IMR-90 (cell line): ENCODE results near the gene SLC6A20. TPM values are rescaled to one million over a fixed set of nuclear protein-coding genes. Genes with fewer than 3 reads are reported as not detected.

ENCODE experiments used
- ATAC-seq: fragments of 200-7000 bp; cut with Tn5 transposase; 2 replicates; pipeline ENCODE4 v1.9.1; 2020; ENCODE audit warnings: low read depth, mild to moderate bottlenecking, moderate library complexity
- BruUV-seq: library from RNA; stranded (reverse); fragments of 400-500 nt; replicated peaks from 2 replicates; lab custom pipeline; 2021; lab: Mats Ljungman, UMichigan
- CTCF ChIA-PET: fragments of 300-600 bp; formaldehyde crosslinking; extraction: SDS; loops from one replicate; lab custom pipeline; 2021; ENCODE audit warnings: antibody characterized with exemption; lab: Yijun Ruan, JAX
- POLR2A ChIA-PET: fragments of 300-600 bp; sonication (Branson Sonifier 250); formaldehyde crosslinking; loops from one replicate; lab custom pipeline; 2022; ENCODE audit warnings: antibody characterized with exemption; ENCODE audit not compliant: unreplicated experiment; lab: Charles Lee
- DNase-seq: peaks from one replicate; pipeline ENCODE4 v3.0.0; 2013
- H2AFZ ChIP-seq: replicated peaks from 2 replicates; pipeline ENCODE3; 2013; ENCODE audit warnings: low read length, mild to moderate bottlenecking; ENCODE audit not compliant: poor library complexity
- H2AK5ac ChIP-seq: 2 replicates; pipeline ENCODE4 v1.6.1; 2013; ENCODE audit warnings: low read depth, low read length, inconsistent platforms
- H2AK9ac ChIP-seq: replicated peaks from 2 replicates; pipeline ENCODE3; 2013; ENCODE audit warnings: mild to moderate bottlenecking, low read depth, low read length, moderate library complexity; ENCODE audit not compliant: poor library complexity
- H2BK120ac ChIP-seq: 2 replicates; pipeline ENCODE4 v1.6.1; 2013; ENCODE audit warnings: low read depth, low read length, inconsistent platforms
- H2BK15ac ChIP-seq: 3 replicates; pipeline ENCODE4 v1.6.1; 2013; ENCODE audit warnings: low read depth, low read length, inconsistent platforms
- H2BK20ac ChIP-seq: 2 replicates; pipeline ENCODE4 v1.6.1; 2013; ENCODE audit warnings: low read depth, mild to moderate bottlenecking, inconsistent platforms, low read length, moderate library complexity
- H2BK5ac ChIP-seq: 2 replicates; pipeline ENCODE4 v1.6.1; 2013; ENCODE audit warnings: mild to moderate bottlenecking, low read depth, low read length, inconsistent platforms; ENCODE audit not compliant: poor library complexity, severe bottlenecking
- H3K14ac ChIP-seq: replicated peaks from 2 replicates; pipeline ENCODE4 v1.6.1; 2013; ENCODE audit warnings: low read depth, low read length, inconsistent platforms
- H3K18ac ChIP-seq: 2 replicates; pipeline ENCODE4 v1.6.1; 2013; ENCODE audit warnings: low read depth, low read length, control low read depth
- H3K23ac ChIP-seq: 2 replicates; pipeline ENCODE4 v1.6.1; 2013; ENCODE audit warnings: low read depth, low read length, inconsistent platforms
- H3K27ac ChIP-seq: 2 replicates; pipeline ENCODE4 v1.5.1; 2013; ENCODE audit warnings: mild to moderate bottlenecking, control low read depth, low read length; ENCODE audit not compliant: insufficient read depth
- H3K27me3 ChIP-seq: 2 replicates; pipeline ENCODE4 v1.6.1; 2013; ENCODE audit warnings: low read length; ENCODE audit not compliant: control insufficient read depth, insufficient read depth
- H3K36me3 ChIP-seq: 2 replicates; pipeline ENCODE4 v1.6.1; 2013; ENCODE audit warnings: low read length, mixed read lengths; ENCODE audit not compliant: control insufficient read depth, insufficient read depth
- H3K4ac ChIP-seq: 2 replicates; pipeline ENCODE4 v1.6.1; 2013; ENCODE audit warnings: low read depth, low read length, inconsistent platforms
- H3K4me1 ChIP-seq: 2 replicates; pipeline ENCODE4 v1.6.1; 2013; ENCODE audit warnings: low read length, mixed read lengths; ENCODE audit not compliant: control insufficient read depth, insufficient read depth
- H3K4me2 ChIP-seq: 2 replicates; pipeline ENCODE4 v1.6.1; 2013; ENCODE audit warnings: low read depth, mild to moderate bottlenecking, control low read depth, low read length, moderate library complexity
- H3K4me3 ChIP-seq: 2 replicates; pipeline ENCODE4 v1.5.1; 2013; ENCODE audit warnings: low read depth, mild to moderate bottlenecking, control low read depth, low read length, moderate library complexity; ENCODE audit not compliant: insufficient read depth
- H3K56ac ChIP-seq: 2 replicates; pipeline ENCODE4 v1.6.1; 2013; ENCODE audit warnings: low read length, inconsistent platforms; ENCODE audit not compliant: insufficient read depth; ENCODE audit errors: extremely low read depth
- H3K79me1 ChIP-seq, 2 experiments: 2 replicates each; pipeline ENCODE4 v1.6.1; 2013; ENCODE audit warnings: low read length in 2 of 2, inconsistent platforms in 1 of 2, low read depth in 1 of 2
- H3K9ac ChIP-seq: 2 replicates; pipeline ENCODE4 v1.6.1; 2013; ENCODE audit warnings: low read depth, low read length, control low read depth
- H3K9me1 ChIP-seq: 2 replicates; pipeline ENCODE4 v1.6.1; 2013; ENCODE audit warnings: low read length, inconsistent platforms; ENCODE audit not compliant: insufficient read depth
- H3K9me3 ChIP-seq: 2 replicates; pipeline ENCODE4 v1.6.1; 2013; ENCODE audit warnings: low read length; ENCODE audit not compliant: control insufficient read depth, insufficient read depth
- H4K20me1 ChIP-seq: 2 replicates; pipeline ENCODE4 v1.6.1; 2013; ENCODE audit warnings: low read length, inconsistent platforms; ENCODE audit not compliant: insufficient read depth
- H4K5ac ChIP-seq: 2 replicates; pipeline ENCODE4 v1.6.1; 2013; ENCODE audit warnings: mild to moderate bottlenecking, low read depth, low read length, control low read depth
- H4K8ac ChIP-seq, 2 experiments: 2 replicates each; pipeline ENCODE4 v1.6.1; 2013; ENCODE audit warnings: low read depth in 2 of 2, low read length in 2 of 2, control low read depth in 1 of 2, inconsistent platforms in 1 of 2
- H4K91ac ChIP-seq: 2 replicates; pipeline ENCODE4 v1.6.1; 2013; ENCODE audit warnings: low read depth, low read length, inconsistent platforms; ENCODE audit not compliant: insufficient read depth
- CEBPB ChIP-seq: IDR thresholded peaks from 2 replicates; pipeline ENCODE4 v1.6.1; 2012; ENCODE audit warnings: low read depth, low read length, improper control_type of control experiment
- MAFK ChIP-seq: IDR thresholded peaks from 2 replicates; pipeline ENCODE4 v1.6.1; 2012; ENCODE audit warnings: low read depth, low read length, improper control_type of control experiment
- RCOR1 ChIP-seq: IDR thresholded peaks from 2 replicates; pipeline ENCODE4 v1.6.1; 2012; ENCODE audit warnings: mild to moderate bottlenecking, low read length, improper control_type of control experiment; ENCODE audit not compliant: insufficient replicate concordance
- SMC3 ChIP-seq: fragments of 150-350 bp; IDR thresholded peaks from 2 replicates; pipeline ENCODE4 v1.6.1; 2016; ENCODE audit warnings: low read depth, mild to moderate bottlenecking, antibody characterized with exemption, low read length, moderate library complexity
- WGBS, 2 experiments: methylation state at CpG; one replicate each; pipeline versions ENCODE4 v1.1.5 to v1.1.7; 2013; ENCODE audit warnings: missing lambda C conversion rate in 2 of 2; ENCODE audit not compliant: insufficient read length in 1 of 2; ENCODE audit errors: extremely low coverage in 2 of 2; 5-methylcytosine and 5-hydroxymethylcytosine counted together
- dilution Hi-C: fragments of 300-500 bp; cut with HindIII; formaldehyde crosslinking; loops from one replicate; pipeline ENCODE4 v1.14.3; 2018; ENCODE audit warnings: low sequenced_read_pairs; ENCODE audit not compliant: unreplicated experiment
- in situ Hi-C: fragments of 300-500 bp; cut with MboI; formaldehyde crosslinking; loops from 3 replicates; pipeline ENCODE4 v1.14.3; 2019; ENCODE audit warnings: low sequenced_read_pairs, inconsistent platforms, mixed read lengths
- intact Hi-C: fragments of 100-400 bp; cut with micrococcal nuclease; formaldehyde crosslinking; loops from 2 replicates; pipeline ENCODE4 v1.10.0; 2022
- polyA plus RNA-seq, 3 experiments: library from polyadenylated mRNA; depleted of rRNA; stranded (reverse); fragments of >200 nt; gene quantifications; 2 replicates each; pipeline ENCODE4 v1.2.3, GENCODE V29; 2012; ENCODE audit warnings: low replicate concordance in 1 of 3
- total RNA-seq: library from RNA; depleted of rRNA; stranded (reverse); fragments of >200 nt; gene quantifications from 2 replicates; pipeline ENCODE4 v1.2.3, GENCODE V29; 2012
- TF ChIP-seq, protein P1 (sequence below): fragments of 150-350 bp; IDR thresholded peaks from 2 replicates; pipeline ENCODE4 v1.6.1; 2016; ENCODE audit warnings: low read depth, mild to moderate bottlenecking, low read length, moderate library complexity, borderline replicate concordance
- TF ChIP-seq, protein P2 (sequence below): fragments of 150-350 bp; IDR thresholded peaks from 2 replicates; pipeline ENCODE4 v1.6.1; 2017; ENCODE audit warnings: mild to moderate bottlenecking, antibody characterized with exemption, low read length, low read depth

Gene SLC6A20
- total and polyA plus RNA-seq, 2 of the 4 experiments (the other 2 are of a cell fraction), result not detected

GRCh38 chr3:45789235-45789812 lies 7.0 kb downstream of the SLC6A20 start:
- no TSS peak for BruUV-seq
- Histone ChIP-seq H4K8ac (no peak overlapping the region), H3K27ac (no peak overlapping the region), H2AK9ac (no peak overlapping the region), H3K4ac (no peak overlapping the region), H3K9me3 (peaks cover 10% of the 10 kb centered on the region), H2BK120ac (no peak overlapping the region), H3K9me1 (peaks cover 2% of the 10 kb centered on the region; the same call in 1 of the 2 replicates), H2AK5ac (no peak overlapping the region), H3K14ac (no peak overlapping the region), H3K79me1 (no peaks in the 10 kb centered on the region), H3K36me3 (no peaks in the 10 kb centered on the region), H2BK20ac (no peak overlapping the region), H3K4me2 (no peak overlapping the region), H4K91ac (no peak overlapping the region), H2BK15ac (no peak overlapping the region), H3K9ac (no peak overlapping the region), H3K27me3 (peaks cover 62% of the 10 kb centered on the region), H2BK5ac (no peak overlapping the region), H3K18ac (no peak overlapping the region), H4K5ac (no peak overlapping the region), H3K23ac (no peak overlapping the region), H2AFZ (no peak overlapping the region), H4K20me1 (no peaks in the 10 kb centered on the region), H3K4me1 (no peaks in the 10 kb centered on the region), H3K56ac (no peak overlapping the region), H3K4me3 (no peak overlapping the region)
- no peak for TF ChIP-seq CEBPB
- no peak for TF ChIP-seq RCOR1
- TF ChIP-seq, protein P1, sequence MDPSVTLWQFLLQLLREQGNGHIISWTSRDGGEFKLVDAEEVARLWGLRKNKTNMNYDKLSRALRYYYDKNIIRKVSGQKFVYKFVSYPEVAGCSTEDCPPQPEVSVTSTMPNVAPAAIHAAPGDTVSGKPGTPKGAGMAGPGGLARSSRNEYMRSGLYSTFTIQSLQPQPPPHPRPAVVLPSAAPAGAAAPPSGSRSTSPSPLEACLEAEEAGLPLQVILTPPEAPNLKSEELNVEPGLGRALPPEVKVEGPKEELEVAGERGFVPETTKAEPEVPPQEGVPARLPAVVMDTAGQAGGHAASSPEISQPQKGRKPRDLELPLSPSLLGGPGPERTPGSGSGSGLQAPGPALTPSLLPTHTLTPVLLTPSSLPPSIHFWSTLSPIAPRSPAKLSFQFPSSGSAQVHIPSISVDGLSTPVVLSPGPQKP, result no peak
- TF ChIP-seq, protein P2, sequence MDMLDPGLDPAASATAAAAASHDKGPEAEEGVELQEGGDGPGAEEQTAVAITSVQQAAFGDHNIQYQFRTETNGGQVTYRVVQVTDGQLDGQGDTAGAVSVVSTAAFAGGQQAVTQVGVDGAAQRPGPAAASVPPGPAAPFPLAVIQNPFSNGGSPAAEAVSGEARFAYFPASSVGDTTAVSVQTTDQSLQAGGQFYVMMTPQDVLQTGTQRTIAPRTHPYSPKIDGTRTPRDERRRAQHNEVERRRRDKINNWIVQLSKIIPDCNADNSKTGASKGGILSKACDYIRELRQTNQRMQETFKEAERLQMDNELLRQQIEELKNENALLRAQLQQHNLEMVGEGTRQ, result no peak
- no peak for TF ChIP-seq SMC3
- no peak for TF ChIP-seq MAFK
- ChIA-PET POLR2A (no interaction called here), CTCF (interaction anchor here (0.8 kb wide), 1 partner anchor 15 kb away, joined by 4 read pairs; no protein-coding TSS in a partner anchor)
- no peak for ATAC-seq
- DNase-seq, result no peak
- no CpG with 5 or more reads among the region's 4 CpGs for WGBS, 2 experiments
- dilution Hi-C loops (no loop called here), in situ Hi-C loops (no loop called here), intact Hi-C loops (no loop called here)
